Measurements from ENCODE around the gene ANKRD65.

- no peak for TF ChIP-seq POLR2A (IDR thresholded peaks at IDR 0.05; ENCODE audit: low read depth, low read length)
- no peak for TF ChIP-seq TAF1 (IDR thresholded peaks at IDR 0.05; ENCODE audit: low read depth, low read length)
These were observed 40.7 kb upstream of the ANKRD65 start for GRCh38 chr1:1461721-1462317.

All from GM12891 (cell line).